ENCODE results near the gene BBX.

BBX gene

DNA sequence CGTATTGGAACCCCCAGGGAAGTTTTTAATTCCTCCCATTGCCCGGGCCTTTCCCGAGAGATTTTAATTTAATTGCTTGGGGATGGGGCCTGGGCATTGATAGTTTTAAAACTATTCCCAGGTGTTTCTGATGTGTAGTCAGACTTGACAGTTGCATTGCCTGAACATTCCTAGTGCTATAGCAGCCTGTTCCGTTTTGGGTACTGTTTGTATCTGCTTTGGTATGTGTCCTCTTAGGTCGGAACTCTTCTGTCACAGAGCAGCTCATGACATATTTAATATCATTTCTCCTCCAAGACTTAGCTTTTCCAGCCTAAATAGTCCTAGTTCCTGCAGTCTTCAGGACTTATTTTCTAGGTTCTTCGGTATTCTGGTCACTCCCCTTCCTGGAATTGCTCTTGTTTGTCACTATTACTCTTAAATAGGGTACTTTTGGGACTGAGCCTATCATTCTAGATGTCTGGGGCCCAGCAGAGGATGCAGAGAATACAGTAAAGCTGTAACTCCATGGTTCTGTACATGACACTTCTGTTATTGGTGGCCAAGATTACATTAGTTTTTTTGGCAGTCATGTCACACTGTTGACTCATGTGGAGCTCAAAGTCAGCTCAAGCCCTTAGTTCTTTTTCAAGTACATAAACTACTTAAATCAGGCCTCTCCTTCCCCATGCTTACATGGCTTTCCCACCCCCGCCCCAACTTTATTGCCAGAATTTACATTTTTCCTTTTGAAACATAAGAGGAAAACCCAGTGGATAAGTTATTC, 81.5 kb downstream of the BBX start:
- peak; percentile 30 for DNase-seq

DNA sequence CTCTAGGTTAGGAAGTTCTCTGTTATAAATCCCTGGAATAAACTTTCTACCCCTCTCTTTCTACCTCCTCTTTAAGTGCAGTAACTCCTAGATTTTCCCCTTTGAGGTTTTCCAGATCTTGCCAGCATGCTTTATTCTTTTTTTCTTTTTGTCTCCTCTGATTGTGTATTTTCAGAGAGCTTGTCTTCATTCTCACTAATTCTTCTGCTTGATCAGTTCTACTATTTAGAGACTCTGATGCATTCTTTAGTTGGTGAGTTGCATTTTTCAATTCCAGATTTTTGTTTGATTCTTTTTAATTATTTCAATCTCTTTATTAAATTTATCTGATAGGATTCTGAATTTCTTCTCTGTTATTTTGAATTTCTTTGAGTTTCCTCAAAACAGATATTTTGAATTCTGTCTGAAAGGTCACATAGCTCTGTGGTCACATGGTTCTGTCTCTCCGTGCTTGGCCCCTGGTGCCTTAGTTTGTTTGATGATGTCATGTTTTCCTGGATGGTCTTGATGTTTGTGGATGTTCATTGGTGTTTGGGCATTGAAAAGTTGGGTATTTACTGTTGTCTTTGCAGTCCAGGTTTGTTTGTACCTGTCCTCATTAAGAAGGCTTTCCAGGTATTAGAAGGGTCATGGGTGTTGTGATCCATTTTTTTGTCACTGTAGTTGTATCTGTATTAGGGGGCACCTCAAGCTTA, 89.2 kb downstream of the BBX start:
- no peak for DNase-seq

DNA sequence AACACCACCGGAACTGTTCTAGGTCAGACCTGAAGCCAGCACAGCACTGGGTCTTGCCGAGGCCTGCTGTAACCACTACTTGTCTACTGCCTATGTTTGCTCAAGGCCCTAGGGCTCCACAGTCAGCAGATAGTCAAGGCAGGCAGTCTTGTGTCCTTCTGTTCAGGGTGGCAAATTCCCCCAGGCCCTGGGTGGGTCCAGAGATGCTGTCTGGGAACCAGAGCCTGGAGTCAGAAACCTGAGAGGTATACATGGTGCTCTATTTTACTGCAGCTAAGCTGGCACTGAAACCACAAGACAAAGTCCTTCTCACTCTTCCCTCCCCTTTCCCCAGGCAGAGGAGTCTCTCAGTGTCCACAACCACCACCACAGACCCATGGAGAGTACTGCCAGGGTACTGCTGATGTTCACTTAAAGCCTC, 89.9 kb downstream of the BBX start:
- no peak for DNase-seq

DNA sequence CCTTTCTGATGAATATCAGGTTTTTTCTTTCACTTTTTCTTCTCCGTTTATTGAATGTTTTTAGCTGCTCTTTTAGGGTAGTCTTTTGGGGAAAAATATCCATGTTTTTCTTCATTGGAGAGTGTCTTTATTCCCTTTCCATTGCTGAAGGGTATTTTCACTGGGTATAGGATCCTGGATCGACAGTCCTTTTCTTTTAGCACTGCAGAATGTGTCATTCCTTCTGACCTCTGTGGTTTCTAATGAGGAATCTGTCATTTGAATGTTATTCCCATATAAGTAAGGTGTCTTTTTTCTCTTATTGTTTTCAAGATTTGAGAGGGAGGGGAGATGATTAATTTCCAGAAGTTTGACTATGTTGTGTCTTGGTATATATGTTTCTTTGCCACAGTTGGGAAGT, 96.8 kb downstream of the BBX start:
- peak; percentile 39 for DNase-seq

DNA sequence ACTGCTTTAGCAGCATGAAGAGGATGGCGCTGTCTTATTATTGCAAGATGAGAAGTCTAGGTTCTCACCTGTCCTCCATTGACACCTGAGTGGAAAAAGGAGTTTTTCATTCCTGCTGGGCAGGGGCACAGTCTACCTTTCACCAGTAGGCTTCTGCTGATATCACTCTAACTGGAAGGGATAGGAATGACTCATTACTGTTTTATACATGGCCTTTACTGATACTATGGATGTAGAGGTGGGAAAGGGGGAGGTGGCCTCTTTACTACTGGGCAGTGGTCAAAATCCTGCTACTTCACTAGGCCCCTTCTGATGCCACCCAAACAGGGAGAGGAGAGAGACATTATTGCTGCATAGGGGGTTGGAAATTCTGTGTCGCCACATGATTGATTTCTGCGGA, 97.8 kb downstream of the BBX start:
- no peak for DNase-seq

DNA sequence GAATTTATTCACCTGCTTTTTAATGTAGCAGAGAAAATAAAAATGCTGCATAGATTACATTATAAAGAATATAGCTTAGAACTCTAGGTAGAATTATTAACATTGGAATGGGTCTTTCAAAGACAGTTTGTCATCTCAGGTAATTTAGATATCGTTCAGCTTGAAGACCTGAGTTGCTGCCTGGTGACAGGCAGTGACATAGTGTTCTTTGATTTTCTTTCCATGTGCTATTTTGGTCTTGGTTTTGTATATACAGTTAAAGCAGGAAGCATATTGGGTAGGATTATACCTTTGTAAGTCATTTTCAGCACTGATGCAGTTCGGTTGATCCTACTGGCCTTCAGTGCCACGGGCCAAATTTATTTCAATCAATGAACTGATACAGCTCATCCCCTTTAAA, 98.7 kb downstream of the BBX start:
- no peak for DNase-seq

DNA sequence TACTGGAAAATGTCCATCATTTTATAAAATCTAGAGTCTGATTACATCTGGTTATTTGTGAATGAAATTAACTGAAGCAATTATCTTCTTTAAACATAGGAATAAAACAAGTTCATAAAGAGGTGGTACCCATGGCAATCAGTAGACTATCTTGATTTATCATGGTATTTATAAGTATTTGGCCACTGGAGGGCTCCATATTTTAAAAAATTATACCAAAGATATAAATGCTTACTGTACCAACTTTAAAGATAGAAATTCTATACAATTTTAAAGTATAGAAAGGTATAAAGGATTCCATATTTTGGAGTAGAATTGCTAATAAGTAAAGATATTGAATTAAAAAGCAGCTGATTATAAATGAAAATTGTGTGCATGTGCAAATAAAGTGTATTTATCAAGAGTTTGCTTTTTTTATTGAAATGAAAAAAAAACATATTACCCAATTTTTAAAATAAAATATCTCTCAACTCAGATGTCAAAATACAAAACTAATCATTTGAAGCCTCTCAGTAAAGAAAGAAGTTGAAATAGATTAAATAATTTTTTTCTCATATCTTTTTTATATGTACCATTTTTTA, 105.3 kb downstream of the BBX start:
- DNase-seq, result no peak

DNA sequence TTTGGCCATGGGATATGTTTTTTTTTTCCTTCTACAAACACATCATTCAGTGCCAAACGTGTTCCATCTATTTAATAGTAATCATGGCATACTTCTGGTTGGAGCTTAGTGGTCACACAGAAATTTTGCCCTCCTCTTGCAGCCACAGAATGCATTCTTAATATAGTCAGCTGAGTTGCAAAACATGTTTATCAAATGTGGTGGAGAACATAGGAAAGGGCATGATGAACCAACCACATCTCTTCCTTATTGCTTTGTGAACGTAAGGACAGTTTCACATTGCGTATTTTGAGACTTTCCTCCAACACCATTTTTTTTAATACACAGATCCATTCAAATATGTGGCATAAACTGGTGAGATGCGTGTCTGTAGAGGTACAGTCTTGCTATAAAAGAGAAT, 106.8 kb downstream of the BBX start:
- no peak for DNase-seq

DNA sequence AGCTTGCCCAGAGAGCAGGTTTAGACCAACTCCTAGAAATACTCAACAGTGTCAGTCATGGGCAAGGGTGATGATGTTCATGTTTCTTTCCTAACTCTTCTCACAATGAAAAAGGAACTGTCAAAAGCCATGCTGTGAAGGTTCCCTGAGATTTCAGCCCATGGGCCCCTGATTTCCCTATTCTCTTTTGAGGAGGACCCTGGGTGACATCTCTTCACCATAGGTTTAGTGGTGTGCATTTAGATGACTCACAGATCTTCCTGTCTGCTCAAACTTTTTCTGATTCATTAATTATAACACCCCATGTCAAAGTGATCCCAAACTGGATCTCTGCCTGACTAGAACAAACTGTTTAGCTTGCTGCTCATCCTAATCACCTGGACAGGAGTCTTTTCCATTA, 108.0 kb downstream of the BBX start:
- peak; percentile 3 for DNase-seq

DNA sequence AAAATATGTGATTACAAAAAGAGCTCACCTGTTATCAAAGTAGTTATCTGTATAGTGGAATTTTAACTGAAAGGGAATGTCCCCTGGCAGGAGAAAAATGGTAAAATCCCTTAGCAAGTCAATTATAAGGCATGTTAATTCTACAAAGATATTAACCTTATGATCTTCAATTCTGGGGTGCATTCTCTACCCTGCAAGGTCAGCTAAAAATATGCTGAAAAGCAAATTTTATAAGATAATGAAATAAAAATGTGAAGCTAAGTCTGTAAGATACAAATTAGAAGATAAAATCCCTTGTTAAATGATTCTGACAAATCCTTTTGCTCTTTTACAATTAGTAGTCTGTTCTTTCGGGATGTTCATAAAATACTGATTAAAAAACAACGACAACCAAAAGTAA, 109.8 kb downstream of the BBX start:
- no peak for DNase-seq

DNA sequence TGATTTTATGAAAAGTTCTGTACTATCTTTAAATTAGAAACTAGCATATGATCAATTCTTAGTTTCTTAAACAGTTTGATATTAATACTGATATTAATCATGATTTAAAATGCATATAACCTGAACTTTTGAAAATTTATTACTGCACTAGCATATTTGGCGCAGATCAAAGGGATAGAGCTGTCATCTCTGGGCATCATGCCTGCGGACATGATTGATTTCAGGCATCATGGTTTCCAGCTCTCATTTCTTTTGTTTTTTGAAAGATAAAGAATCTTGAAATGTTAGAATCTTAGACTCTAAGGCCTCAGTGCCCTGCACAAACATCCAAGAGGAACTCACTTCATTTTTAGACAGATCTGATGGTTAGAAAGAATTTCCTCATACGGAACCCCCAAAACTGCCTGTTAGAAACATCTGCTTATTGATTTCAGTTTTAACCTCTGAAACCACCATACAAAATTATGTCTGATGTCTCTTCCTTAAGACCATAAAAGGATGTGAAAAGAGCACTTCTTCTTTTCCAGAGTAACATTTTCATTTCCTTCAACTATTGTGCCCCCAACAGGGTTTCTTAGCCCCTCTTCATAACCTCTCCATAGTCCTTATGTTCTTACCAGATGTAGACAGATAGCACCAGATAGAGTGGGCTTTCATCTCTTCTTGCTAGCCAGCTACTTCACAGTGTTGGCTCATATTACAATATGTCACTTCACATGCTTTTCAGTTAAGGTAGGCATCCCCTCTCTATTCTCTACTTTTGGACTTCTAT, 110.8 kb downstream of the BBX start:
- no peak for DNase-seq

DNA sequence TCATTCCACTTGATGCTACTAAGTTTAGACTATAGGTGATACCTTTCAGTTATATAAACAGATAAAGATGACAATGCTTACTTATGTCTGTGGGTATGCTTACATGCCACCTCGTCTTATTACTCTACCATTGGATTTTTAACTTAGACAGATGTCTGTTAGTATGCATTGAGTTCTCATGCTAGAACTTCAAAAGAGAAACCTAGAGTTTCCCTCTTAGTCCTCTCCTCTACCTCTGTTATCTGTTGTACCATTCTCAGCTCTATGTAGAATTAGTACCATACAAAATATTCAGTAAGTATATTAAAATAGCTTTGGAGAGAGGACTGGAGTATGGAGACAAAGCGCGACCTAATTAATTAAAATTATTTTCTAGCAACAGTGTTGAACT, 111.3 kb downstream of the BBX start:
- no peak for DNase-seq

DNA sequence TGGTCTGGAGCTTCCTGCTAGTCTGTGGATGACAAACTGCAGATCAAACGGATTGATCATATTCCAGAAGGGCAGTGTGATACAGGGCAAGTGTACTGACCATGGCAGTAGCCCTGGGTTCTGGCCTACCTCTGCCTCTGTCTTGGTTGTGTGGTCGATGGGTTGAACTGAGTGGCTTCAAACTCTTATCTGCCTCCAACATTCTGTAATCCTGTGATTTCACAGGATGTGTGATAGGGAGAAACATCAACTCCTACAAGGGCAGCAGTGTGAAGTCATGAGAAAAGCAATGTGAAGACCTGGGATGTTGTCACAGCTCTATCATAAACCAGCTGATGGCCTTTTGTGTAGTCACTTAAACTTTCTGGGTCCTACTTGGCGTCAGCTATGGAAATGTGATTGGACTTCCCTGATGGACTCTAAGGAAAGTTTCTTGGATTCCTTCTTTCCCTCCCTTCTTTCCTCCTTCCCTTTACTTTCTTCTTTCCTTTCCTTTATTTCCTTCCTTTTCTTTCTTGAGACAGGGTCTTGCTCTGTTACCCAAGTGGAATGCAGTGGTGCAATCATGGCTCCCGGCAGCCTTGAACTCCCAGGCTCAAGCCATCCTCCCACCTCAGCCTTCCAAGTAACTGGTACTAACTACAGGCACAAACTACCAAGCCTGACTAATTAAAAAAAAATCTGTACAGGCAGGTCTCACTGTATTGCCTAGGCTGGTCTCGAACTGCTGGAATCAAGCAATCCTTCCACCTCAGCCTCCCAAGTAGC, 114.8 kb downstream of the BBX start:
- DNase-seq, result no peak

DNA sequence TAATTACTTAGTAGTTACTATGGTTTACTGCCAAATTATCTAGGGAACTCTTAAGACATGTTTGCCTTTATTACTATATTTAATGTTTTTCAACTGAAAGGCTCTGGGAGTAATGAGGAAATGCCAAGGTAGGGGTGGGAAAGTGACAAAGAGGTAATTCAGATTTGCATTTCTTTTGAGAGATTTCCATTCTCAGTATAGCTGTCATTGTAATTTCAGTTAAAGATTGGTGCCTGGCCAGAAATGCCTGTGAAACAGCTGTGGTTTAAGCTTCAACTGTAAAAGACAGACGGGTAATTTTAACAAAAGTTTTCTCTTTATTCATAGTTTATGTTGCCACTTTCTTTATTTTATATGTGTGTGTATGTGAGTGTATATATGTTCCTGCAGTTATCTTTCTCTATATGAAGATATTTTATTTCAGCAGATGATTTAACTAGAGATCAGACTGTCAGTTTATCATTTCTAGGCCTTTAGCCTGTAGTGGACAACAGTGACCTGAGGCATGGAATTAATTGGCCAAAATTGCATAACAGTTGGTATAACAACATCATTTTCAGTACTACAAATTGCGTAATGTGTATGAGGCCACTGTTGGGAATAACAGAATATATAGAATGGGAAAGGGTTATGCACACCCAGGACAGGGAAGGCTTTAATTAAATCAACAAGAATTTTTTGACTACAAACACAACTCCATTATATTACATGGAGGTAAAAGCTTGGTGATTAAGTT, 119.0 kb downstream of the BBX start:
- peak; percentile 31 for DNase-seq

DNA sequence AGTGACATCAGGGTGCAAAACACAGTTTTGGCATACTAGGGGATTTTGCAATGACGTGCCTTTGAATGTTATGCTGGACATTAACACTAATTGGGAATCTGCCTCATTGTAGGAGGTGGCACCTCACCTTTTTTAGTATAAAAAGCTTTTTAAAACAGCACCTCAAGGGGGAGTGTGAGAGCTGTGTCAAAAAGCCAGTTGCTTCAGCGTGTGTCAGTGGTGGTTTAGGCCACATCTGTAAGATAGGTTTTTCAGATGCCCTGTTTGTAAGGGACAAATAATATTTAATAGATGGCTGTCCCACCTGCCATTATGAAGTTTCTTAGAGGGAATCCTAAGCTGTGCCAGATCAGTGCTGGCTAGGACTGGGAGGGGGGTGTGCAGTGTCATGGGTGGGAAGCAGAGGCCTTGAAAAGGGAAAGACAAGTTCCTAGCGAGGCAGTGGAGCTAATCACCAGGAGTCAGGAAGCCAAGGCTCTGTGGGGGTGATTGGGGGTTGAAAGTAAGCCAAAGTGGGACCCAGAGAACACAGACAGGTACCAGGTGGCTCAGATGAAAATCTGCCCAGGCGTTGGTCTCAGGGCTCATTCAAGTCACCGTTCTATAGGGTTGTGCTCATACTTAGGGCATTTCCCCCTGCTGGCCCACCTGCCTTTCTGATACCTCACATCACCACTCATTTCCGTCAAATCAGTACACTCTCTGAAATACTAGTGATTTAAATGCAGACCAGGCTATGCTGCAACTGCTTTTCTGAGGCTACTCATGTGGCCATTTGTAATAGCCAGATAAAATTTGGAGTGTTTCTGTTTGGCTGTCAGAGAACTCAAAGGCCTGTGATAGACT, 120.5 kb downstream of the BBX start:
- DNase-seq, result no peak

DNA sequence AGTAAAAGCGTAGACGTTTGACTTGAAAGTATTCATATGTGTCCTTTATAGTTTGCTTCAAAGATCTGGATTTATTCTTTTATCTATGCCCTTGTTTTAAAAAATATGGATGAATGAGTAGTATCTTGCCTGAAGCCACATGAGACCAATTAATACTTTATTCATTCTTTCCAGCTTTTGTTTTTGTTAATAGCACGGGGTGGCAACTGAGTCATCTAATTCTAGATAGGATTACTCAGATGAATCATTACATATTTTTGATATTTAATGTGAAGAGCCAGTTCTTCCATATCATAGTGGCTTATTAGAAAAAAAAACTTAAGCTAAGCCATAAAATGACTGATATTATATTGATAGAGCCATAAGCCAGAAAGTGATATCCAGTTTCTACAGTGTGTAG, 121.9 kb downstream of the BBX start:
- peak; percentile 51 for DNase-seq

DNA sequence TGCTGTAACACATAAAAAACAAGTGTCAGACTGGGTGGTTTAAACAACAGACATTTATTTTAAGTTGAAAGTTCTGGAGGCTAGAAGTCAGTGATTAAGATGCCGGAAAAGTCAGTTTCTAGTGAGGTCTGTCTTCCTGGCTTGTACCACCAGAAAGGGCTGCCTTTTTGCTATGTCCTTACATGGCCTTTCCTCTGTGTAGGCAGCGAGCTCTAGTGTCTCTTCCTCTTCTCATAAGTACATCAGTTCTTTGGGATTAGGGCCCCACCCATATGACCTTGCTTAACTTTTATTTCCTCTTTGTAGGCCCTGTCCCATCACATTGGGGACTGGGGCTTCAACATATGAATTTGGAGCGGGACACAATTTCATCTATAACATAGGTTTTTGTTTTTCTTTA, 128.0 kb downstream of the BBX start:
- DNase-seq, result no peak

DNA sequence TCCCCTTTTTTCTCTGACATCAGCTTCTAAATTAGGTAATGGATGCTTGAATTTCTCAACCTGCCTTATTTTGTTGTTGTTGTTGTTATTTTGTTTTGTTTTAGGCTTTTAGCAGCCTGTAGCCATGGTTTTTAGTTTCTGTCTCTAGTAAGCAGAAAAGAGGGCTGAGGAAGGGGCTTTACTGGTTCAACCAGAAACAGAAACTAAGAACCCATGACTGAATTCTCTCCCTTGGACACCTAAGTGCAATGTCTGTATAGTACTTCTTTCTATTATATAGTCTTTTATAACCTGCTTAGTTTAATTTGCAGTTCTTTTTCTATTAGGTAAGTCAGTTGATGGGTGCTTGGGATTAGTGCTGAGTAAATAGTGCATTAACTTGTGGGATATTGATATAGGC, 129.0 kb downstream of the BBX start:
- no peak for DNase-seq

DNA sequence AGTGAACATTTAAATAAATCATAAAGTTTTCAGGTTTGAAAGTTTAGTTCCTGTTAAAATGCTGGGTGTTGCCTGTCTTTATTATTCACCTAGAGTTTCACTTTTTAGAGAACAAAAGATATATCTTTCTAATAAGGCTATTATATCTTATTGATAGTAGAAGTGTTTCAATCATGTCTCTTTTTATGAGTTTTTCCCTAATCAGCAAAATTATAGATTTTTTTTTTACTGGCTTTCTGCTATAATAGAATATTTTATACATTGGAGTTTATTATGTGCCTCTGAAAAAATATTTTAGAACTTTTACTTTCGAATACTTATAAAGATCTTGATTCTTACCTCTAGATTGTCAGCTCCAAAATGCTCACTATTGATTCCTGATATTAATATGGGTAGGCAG, 131.5 kb downstream of the BBX start:
- DNase-seq, result no peak

DNA sequence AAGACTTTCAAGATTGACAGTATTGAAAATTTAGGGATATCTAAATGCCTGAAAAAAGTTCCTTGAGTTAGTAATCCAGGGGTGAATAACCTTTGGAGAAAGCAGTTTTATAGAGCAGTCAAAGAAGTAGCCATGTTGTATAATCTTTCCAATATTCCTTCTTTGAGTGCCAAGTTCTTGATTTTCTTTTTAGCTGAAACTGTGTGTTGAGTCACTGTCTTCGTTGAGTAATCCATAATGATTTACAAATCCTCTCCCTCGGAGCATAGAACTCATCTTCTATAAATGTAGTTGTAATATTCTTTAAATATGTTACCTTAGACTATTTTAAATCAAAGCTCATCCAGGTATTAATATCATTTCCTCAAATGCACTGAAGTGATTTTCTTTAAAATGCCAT, 135.2 kb downstream of the BBX start:
- DNase-seq, result peak; percentile 40
